B cell (primary cell): ENCODE data around the gene ZBTB43. TPM values are rescaled to one million over a fixed set of nuclear protein-coding genes. Genes with fewer than 3 reads are reported as not detected.

Experiments
- ATAC-seq: fragments of 200-7000 bp; cut with Tn5 transposase; one replicate; pipeline ENCODE4 v1.10.0; 2021; ENCODE audit warnings: low read depth, mild to moderate bottlenecking, moderate number of reproducible peaks, moderate library complexity
- CTCF ChIA-PET: fragments of 350-600 bp; sonication (Branson Sonifier 250); formaldehyde crosslinking; loops from one replicate; lab custom pipeline; 2021; ENCODE audit warnings: antibody characterized with exemption, inconsistent platforms; lab: Charles Lee
- POLR2A ChIA-PET: fragments of 350-600 bp; sonication (Branson Sonifier 250); formaldehyde crosslinking; loops from one replicate; lab custom pipeline; 2021; ENCODE audit warnings: antibody characterized with exemption; lab: Charles Lee
- DNase-seq: peaks from one replicate; pipeline ENCODE4 v3.0.0; 2013
- H2AFZ ChIP-seq: 2 replicates; pipeline ENCODE4 v1.6.1; 2012; ENCODE audit warnings: mild to moderate bottlenecking, low read depth, low read length; ENCODE audit not compliant: insufficient read depth, poor library complexity, severe bottlenecking
- H3K27ac ChIP-seq, 2 donors: 1 replicate in 1 of 2; 2 replicates in 1 of 2; pipeline ENCODE4 v1.5.1; 2012 to 2013; ENCODE audit warnings: low read length in 2 of 2, mild to moderate bottlenecking in 2 of 2, moderate library complexity in 1 of 2
- H3K27me3 ChIP-seq, 4 experiments: fragments of 200-600 bp in 1 of 4; sonication (generic) in 1 of 4; replicated peaks in 1 of 4; 1 replicate in 2 of 4; 2 replicates in 2 of 4; pipeline versions ENCODE4 v1.6.1 to v1.7.0; 2013 to 2016; ENCODE audit warnings: low read length in 3 of 4, mild to moderate bottlenecking in 2 of 4, mixed read lengths in 1 of 4, moderate library complexity in 1 of 4; ENCODE audit not compliant: insufficient read depth in 4 of 4, control insufficient read depth in 3 of 4; ENCODE audit errors: control extremely low read depth in 1 of 4
- H3K36me3 ChIP-seq, 2 experiments: replicated peaks in 1 of 2; 1 replicate in 1 of 2; 2 replicates in 1 of 2; pipeline versions ENCODE4 v1.6.1 to v1.7.1; 2013; ENCODE audit warnings: low read length in 1 of 2; ENCODE audit not compliant: insufficient read depth in 2 of 2, control insufficient read depth in 1 of 2; ENCODE audit errors: control extremely low read depth in 1 of 2, extremely low read depth in 1 of 2
- H3K4me1 ChIP-seq, 2 donors: fragments of 200-600 bp in 1 of 2; sonication (generic) in 1 of 2; 1 replicate in 1 of 2; 2 replicates in 1 of 2; pipeline versions ENCODE4 v1.5.1 to v1.6.1; 2013 to 2017; ENCODE audit warnings: low read length in 2 of 2; ENCODE audit not compliant: control insufficient read depth in 2 of 2, insufficient read depth in 2 of 2
- H3K4me2 ChIP-seq: replicated peaks from 2 replicates; pipeline ENCODE3; 2012; ENCODE audit warnings: mild to moderate bottlenecking, low read depth, low read length; ENCODE audit not compliant: poor library complexity, severe bottlenecking
- H3K4me3 ChIP-seq, 5 experiments: fragments of 200-600 bp in 1 of 5; sonication (generic) in 1 of 5; 1 replicate in 3 of 5; 2 replicates in 2 of 5; pipeline versions ENCODE4 v1.5.1 to v1.7.0; 2011 to 2016; ENCODE audit warnings: low read length in 4 of 5, mild to moderate bottlenecking in 4 of 5, low read depth in 2 of 5, control low read depth in 1 of 5, moderate library complexity in 1 of 5; ENCODE audit not compliant: insufficient read depth in 1 of 5; ENCODE audit errors: control extremely low read depth in 1 of 5, extremely low read depth in 1 of 5
- H3K79me2 ChIP-seq: fragments of 200-600 bp; sonication (generic); one replicate; pipeline ENCODE4 v1.6.0; 2016; ENCODE audit warnings: low read length; ENCODE audit not compliant: control insufficient read depth, insufficient read depth
- H3K9ac ChIP-seq: fragments of 200-600 bp; sonication (generic); 2 replicates; pipeline ENCODE4 v1.6.1; 2017; ENCODE audit warnings: mild to moderate bottlenecking, low read length, moderate library complexity
- H3K9me3 ChIP-seq, 3 donors: one replicate each; pipeline versions ENCODE4 v1.6.1 to v1.7.1; 2013; ENCODE audit warnings: low read length in 2 of 3; ENCODE audit not compliant: control insufficient read depth in 2 of 3, insufficient read depth in 1 of 3; ENCODE audit errors: control extremely low read depth in 1 of 3
- H4K20me1 ChIP-seq: 2 replicates; pipeline ENCODE4 v1.6.0; 2012; ENCODE audit warnings: mild to moderate bottlenecking, low read length; ENCODE audit not compliant: insufficient read depth, control insufficient read depth, poor library complexity, severe bottlenecking
- H3K27ac Mint-ChIP-seq: one replicate; pipeline ENCODE4 v1.8.0; 2021; ENCODE audit warnings: mixed read lengths
- H3K27me3 Mint-ChIP-seq: one replicate; pipeline ENCODE4 v1.8.0; 2021; ENCODE audit warnings: mixed read lengths
- H3K4me1 Mint-ChIP-seq: one replicate; pipeline ENCODE4 v1.8.0; 2021; ENCODE audit warnings: mixed read lengths
- H3K4me3 Mint-ChIP-seq: one replicate; pipeline ENCODE4 v1.8.0; 2021; ENCODE audit warnings: mixed read lengths
- H3K9me3 Mint-ChIP-seq: one replicate; pipeline ENCODE4 v1.8.0; 2022; ENCODE audit warnings: mixed read lengths; ENCODE audit not compliant: insufficient read depth
- CTCF ChIP-seq: fragments of 200-600 bp; IDR thresholded peaks from one replicate; pipeline ENCODE4 v1.8.0; 2022; ENCODE audit warnings: antibody characterized with exemption, mild to moderate bottlenecking
- EZH2 ChIP-seq: IDR thresholded peaks from 2 replicates; pipeline ENCODE4 v1.6.1; 2012; ENCODE audit warnings: borderline replicate concordance, low read depth, mild to moderate bottlenecking, moderate library complexity, low read length; ENCODE audit not compliant: insufficient read depth, poor library complexity, severe bottlenecking
- WGBS: methylation state at CpG from one replicate; pipeline ENCODE4 v1.1.5; 2013; ENCODE audit warnings: missing lambda C conversion rate; ENCODE audit not compliant: insufficient coverage; 5-methylcytosine and 5-hydroxymethylcytosine counted together
- intact Hi-C: fragments of 100-400 bp; cut with micrococcal nuclease; formaldehyde crosslinking; loops from one replicate; pipeline ENCODE4 v1.10.0; 2022
- polyA plus RNA-seq: library from polyadenylated mRNA; depleted of rRNA; stranded (reverse); fragments of >200 nt; gene quantifications from 2 replicates; pipeline ENCODE4 v1.2.3, GENCODE V29; 2012
- total RNA-seq, 2 donors: library from RNA; stranded (reverse); fragments of 120-200 nt in 1 of 2; gene quantifications; 1 replicate in 1 of 2; 2 replicates in 1 of 2; pipeline versions ENCODE4 v1.2.3 to v1.2.4, GENCODE V29; 2013 to 2022

Gene ZBTB43
- total and polyA plus RNA-seq, 2 donors (not counting 1 experiment from before 2014, with no cell fraction given): 7.0 to 20.2 TPM

- Histone ChIP-seq H3K27me3 (peaks cover 0 to 13% (median 4%) of the 10 kb centered on the region in 4 experiments), H3K79me2 (no peaks in the 10 kb centered on the region), H3K9ac (no peak overlapping the region), H3K4me1 (no peaks in the 10 kb centered on the region), H3K36me3 (no peaks in the 10 kb centered on the region), H3K9me3 (peaks cover 0 to 3% (median 0%) of the 10 kb centered on the region in 3 donors), H4K20me1 (no peaks in the 10 kb centered on the region), H3K27ac (no peak overlapping the region), H2AFZ (no peak overlapping the region), H3K4me2 (no peak overlapping the region), H3K4me3 (no peak overlapping the region)
- Mint-ChIP-seq H3K27ac (no peak overlapping the region), H3K4me3 (no peak overlapping the region), H3K27me3 (peaks cover 60% of the 10 kb centered on the region), H3K4me1 (no peaks in the 10 kb centered on the region), H3K9me3 (peaks cover under 1% of the 10 kb centered on the region)
- ChIA-PET POLR2A (no interaction called here), CTCF (interaction anchor here (2.3 to 4.0 kb wide), 2 partner anchors 9 to 85 kb away, joined by 11 to 26 read pairs; no protein-coding TSS in a partner anchor)
- 97% methylated on average over 4 of the region's 4 CpGs for WGBS
- DNase-seq: no peak
- intact Hi-C loops: no loop called here
- no peak for ATAC-seq
- TF ChIP-seq EZH2: no peak
- no peak for TF ChIP-seq CTCF
Measured at GRCh38 chr9:126790561-126790960, 14.3 kb upstream of the ZBTB43 start.

GRCh38 chr9:126791406-126792230, 13.2 kb upstream of the ZBTB43 start:
- intact Hi-C loops: no loop called here
- H3K27me3 ChIP-seq: peaks cover 0 to 13% (median 4%) of the 10 kb centered on the region in 4 experiments
- no peak overlapping the region for H3K4me3 ChIP-seq
- no peak overlapping the region for H3K4me2 ChIP-seq
- Mint-ChIP-seq H3K4me3 (no peak overlapping the region), H3K27me3 (peaks cover 58% of the 10 kb centered on the region), H3K9me3 (peaks cover 3% of the 10 kb centered on the region), H3K27ac (no peak overlapping the region), H3K4me1 (no peaks in the 10 kb centered on the region)
- H4K20me1 ChIP-seq: no peaks in the 10 kb centered on the region
- ChIA-PET CTCF (interaction anchor here (2.3 to 4.0 kb wide), 2 partner anchors 10 to 86 kb away, joined by 11 to 26 read pairs; no protein-coding TSS in a partner anchor), POLR2A (no interaction called here)
- H3K9me3 ChIP-seq: peaks cover 0 to 3% (median 2%) of the 10 kb centered on the region in 3 donors
- H2AFZ ChIP-seq: no peak overlapping the region
- TF ChIP-seq CTCF: no peak
- no peak for TF ChIP-seq EZH2
- no peaks in the 10 kb centered on the region for H3K36me3 ChIP-seq
- 74% methylated on average over 4 of the region's 9 CpGs for WGBS
- H3K27ac ChIP-seq: no peak overlapping the region
- H3K4me1 ChIP-seq: no peaks in the 10 kb centered on the region
- no peak overlapping the region for H3K9ac ChIP-seq
- ATAC-seq (no peak), DNase-seq (no peak)
- no peaks in the 10 kb centered on the region for H3K79me2 ChIP-seq
